ENCODE data around the gene SLC6A3. TPM values are rescaled to one million over a fixed set of nuclear protein-coding genes. Genes with fewer than 3 reads are reported as not detected.

SLC6A3 gene
- total RNA-seq, 2 experiments from 2014 or later: not detected

- Mint-ChIP-seq H3K27ac (no peak overlapping the region), H3K27me3 (no peaks in the 10 kb centered on the region), H3K4me3 (no peak overlapping the region), H3K36me3 (ENCODE audit: low read depth) (peaks cover 22% of the 10 kb centered on the region), H3K4me1 (ENCODE audit: low read depth) (no peaks in the 10 kb centered on the region), H3K9me3 (no peaks in the 10 kb centered on the region)
- ATAC-seq (no peak), DNase-seq (no peak)
- intact Hi-C loops (cut with micrococcal nuclease): no loop called here
- CTCF ChIA-PET: no interaction called here
- POLR2A ChIA-PET: no interaction called here
- no peak for TF ChIP-seq CTCF (IDR thresholded peaks at IDR 0.05)
These were observed 27.0 kb upstream of the SLC6A3 start for GRCh38 chr5:1471997-1472963.

GRCh38 chr5:1471240-1471853 lies 26.1 kb upstream of the SLC6A3 start:
- ChIA-PET CTCF (no interaction called here), POLR2A (no interaction called here)
- H3K27me3 Mint-ChIP-seq: no peaks in the 10 kb centered on the region
- no peak overlapping the region for H3K27ac Mint-ChIP-seq
- peaks cover 25% of the 10 kb centered on the region for H3K36me3 Mint-ChIP-seq (ENCODE audit: low read depth)
- DNase-seq (no peak), ATAC-seq (no peak)
- no peak for TF ChIP-seq CTCF (IDR thresholded peaks at IDR 0.05)
- intact Hi-C loops (cut with micrococcal nuclease): no loop called here
- H3K4me3 Mint-ChIP-seq: no peak overlapping the region
- H3K9me3 Mint-ChIP-seq: no peaks in the 10 kb centered on the region
- no peaks in the 10 kb centered on the region for H3K4me1 Mint-ChIP-seq (ENCODE audit: low read depth)

- H3K4me3 Mint-ChIP-seq: no peak overlapping the region
- DNase-seq (no peak), ATAC-seq (no peak)
- no peaks in the 10 kb centered on the region for H3K4me1 Mint-ChIP-seq (ENCODE audit: low read depth)
- H3K9me3 Mint-ChIP-seq: no peaks in the 10 kb centered on the region
- H3K27ac Mint-ChIP-seq: peak overlapping the region; percentile 38
- intact Hi-C loops (cut with micrococcal nuclease): no loop called here
- TF ChIP-seq CTCF (IDR thresholded peaks at IDR 0.05): no peak
- peaks cover 31% of the 10 kb centered on the region for H3K36me3 Mint-ChIP-seq (ENCODE audit: low read depth)
- H3K27me3 Mint-ChIP-seq: no peaks in the 10 kb centered on the region
- ChIA-PET CTCF (interaction anchor here (0.9 kb wide), 1 partner anchor 9 kb away, joined by 3 read pairs; no protein-coding TSS in a partner anchor), POLR2A (no interaction called here)
These were observed 25.5 kb upstream of the SLC6A3 start for GRCh38 chr5:1470762-1471211.

- H3K4me1 Mint-ChIP-seq (ENCODE audit: low read depth): no peaks in the 10 kb centered on the region
- ChIA-PET POLR2A (interaction anchor here (0.6 kb wide), 1 partner anchor 9 kb away, joined by 3 read pairs; no protein-coding TSS in a partner anchor), CTCF (interaction anchor here (0.8 to 0.9 kb wide), 2 partner anchors 19 to 122 kb away, joined by 3 to 6 read pairs; no protein-coding TSS in a partner anchor)
- no peak overlapping the region for H3K27ac Mint-ChIP-seq
- no peaks in the 10 kb centered on the region for H3K27me3 Mint-ChIP-seq
- peaks cover 4% of the 10 kb centered on the region for H3K9me3 Mint-ChIP-seq
- intact Hi-C loops (cut with micrococcal nuclease): no loop called here
- no peak for ATAC-seq
- H3K36me3 Mint-ChIP-seq (ENCODE audit: low read depth): peaks cover 46% of the 10 kb centered on the region
- no peak for DNase-seq
- H3K4me3 Mint-ChIP-seq: no peak overlapping the region
- peak; percentile 16 for TF ChIP-seq CTCF (IDR thresholded peaks at IDR 0.05)
These were observed 23.6 kb upstream of the SLC6A3 start for GRCh38 chr5:1468629-1469527.
